HG03342 (cell line): Measurements from ENCODE around the gene TBX6.

Experiments used
- ATAC-seq: cut with Tn5 transposase; IDR thresholded peaks from one replicate; pipeline ENCODE4 v1.9.1; 2021; ENCODE audit warnings: mild to moderate bottlenecking, moderate library complexity; ENCODE audit not compliant: unreplicated experiment

Gene TBX6

DNA sequence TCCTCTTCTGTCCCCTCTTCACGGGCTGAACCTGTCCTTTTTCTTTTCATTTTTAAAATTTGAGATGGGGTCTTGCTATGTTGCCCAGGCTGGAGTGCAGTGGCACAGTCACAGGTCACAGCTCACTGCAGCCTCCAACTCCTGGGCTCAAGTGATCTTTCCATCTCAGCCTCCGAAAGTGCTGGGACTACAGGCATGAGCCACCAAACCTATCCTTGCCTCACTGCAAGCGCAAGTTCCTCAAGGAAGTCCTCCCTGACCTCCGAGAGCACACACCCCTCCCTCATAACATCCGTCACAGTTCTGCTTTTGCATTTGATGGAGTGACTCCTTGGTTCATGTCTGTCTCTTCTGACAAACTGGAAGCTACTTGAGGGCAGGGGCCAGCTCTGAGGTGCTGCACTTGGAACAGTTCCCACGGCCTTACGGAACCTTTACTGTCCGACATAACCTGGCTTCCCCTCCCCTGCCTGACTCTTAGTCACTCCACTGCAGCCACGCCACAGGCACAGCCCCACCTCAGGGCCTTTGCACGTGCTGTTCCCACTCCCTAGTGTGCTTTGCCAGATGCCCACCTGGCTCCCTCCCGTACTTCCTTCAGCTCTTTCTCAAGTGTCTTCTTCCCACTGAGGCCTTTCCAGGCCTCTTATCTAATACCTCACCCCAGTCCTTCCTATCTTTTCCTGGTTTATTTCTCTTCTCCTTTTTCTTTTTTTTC lies 4.4 kb downstream of the TBX6 start:
- no peak for ATAC-seq

- ATAC-seq: no peak
Observed at GRCh38 chr16:30086291-30087140, 5.2 kb downstream of the TBX6 start.

GRCh38 chr16:30085820-30086219 lies 5.9 kb downstream of the TBX6 start:
- no peak for ATAC-seq

DNA sequence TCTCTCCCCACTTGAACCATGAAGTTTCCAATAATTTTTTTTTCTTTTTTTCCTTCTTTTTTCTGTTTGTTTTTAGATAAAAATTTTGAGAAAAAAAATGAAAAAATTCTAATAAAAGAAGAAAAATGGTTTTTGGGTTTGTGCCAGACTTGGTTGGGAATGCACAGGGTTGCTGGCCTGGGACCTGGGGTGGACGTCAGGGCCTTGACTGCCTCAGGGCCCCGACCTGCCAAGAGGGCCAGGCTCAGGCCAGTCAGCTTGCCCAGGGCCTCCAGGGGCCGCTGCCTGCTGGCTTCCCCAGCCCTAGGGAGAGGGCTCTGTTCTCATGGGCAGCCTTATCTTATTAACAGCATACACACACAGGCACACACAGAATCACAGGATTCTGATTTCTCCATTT lies 6.5 kb downstream of the TBX6 start:
- no peak for ATAC-seq

DNA sequence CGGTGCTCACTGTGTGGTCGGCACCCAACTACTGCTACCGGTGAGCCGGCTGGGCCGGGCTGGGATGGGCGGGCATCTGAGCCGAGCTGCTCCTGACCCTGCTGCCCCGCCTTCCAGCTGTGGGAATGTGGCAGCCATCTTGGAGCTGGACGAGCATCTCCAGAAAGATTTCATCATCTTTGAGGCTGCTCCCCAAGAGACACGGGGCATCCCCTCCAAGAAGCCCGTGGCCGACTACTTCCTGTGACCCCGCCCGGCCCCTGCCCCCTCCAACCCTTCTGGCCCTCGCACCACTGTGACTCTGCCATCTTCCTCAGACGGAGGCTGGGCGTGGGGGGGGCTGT lies 6.9 kb downstream of the TBX6 start:
- ATAC-seq: no peak

- ATAC-seq: no peak
Observed at GRCh38 chr16:30084096-30084815, 7.5 kb downstream of the TBX6 start.

DNA sequence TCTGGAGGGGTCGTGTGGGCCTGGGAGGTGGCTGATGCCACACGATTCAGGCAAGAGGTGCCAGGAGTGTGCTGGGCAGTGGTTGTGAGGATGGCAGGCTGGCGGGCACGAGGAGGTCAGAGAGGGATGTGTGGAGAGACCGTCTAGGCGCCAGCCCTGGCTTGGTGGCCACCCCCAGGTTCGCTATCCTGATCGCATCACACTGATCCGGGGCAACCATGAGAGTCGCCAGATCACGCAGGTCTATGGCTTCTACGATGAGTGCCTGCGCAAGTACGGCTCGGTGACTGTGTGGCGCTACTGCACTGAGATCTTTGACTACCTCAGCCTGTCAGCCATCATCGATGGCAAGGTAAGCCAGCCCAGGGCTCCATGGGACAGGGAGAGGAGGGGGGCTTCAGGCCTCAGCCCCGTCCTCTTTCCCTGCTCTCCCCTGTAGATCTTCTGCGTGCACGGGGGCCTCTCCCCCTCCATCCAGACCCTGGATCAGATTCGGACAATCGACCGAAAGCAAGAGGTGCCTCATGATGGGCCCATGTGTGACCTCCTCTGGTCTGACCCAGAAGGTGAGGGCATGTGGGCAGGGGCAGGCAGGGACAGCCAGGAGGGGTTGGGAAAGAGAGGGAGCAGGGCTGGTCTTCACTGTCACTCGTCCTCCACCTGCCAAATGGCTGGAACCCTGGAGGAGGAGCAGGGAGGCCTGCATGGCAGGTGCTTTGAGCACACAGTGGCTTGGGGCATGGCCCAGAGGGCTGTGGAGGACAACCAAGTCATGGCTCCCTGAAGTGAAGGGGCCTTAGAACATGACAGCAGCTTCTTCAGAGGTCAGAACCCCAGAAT lies 8.3 kb downstream of the TBX6 start:
- no peak for ATAC-seq

DNA sequence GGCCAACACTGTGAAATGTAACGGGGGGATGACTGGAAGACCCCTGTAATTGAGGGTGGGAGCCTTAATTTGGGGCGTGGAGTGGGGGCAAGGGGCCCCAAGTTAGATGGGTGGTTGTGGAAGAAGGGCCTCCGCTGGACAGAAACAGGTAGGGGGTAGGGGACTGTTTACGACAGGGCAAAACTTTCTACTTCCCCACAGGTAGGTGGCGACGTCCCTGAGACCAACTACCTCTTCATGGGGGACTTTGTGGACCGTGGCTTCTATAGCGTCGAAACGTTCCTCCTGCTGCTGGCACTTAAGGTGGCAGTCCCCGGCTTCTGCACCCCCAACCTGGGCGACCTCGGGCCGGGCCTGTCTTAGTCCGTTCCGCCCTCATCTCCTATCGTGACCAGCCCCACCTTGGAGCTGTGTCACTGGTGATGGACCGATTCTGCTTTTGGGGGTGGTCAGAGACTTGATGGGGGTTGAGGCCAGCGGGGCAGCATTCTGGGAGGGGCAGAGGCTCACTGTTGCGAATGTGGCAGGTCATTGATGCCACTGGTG lies 9.1 kb downstream of the TBX6 start:
- ATAC-seq: no peak

- ATAC-seq: no peak
Observed at GRCh38 chr16:30079480-30079879, 12.2 kb downstream of the TBX6 start.

- no peak for ATAC-seq
Observed at GRCh38 chr16:30078744-30079143, 13.0 kb downstream of the TBX6 start.

DNA sequence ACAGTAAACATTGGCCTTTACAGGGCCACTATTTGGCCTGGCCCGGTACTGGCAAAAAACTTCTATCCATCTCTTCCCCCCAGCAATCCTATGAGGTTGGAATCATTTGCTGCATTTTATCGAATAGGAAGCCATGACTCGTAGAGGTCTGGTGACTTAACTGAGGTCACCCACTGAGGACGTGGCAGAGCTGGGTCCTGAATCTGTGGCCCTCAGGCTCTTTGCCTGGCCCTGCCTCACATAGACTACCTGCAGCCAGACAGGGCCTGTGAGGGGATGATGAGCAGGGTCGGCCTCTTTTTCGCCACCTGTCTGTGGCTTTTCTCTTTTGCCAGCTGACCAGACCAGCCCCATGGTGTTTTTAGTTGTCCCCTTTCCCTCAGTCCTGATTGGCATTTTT lies 14.1 kb downstream of the TBX6 start:
- ATAC-seq: no peak

GRCh38 chr16:30076276-30076791 lies 15.4 kb downstream of the TBX6 start:
- peak; percentile 25 for ATAC-seq

- ATAC-seq: peak; percentile 65
Observed at GRCh38 chr16:30075503-30076275, 16.0 kb downstream of the TBX6 start, which contains the start of gene PPP4C. TSS of gene PPP4C (plus strand) at chr16:30075994. CDS start at chr16:30076378, 384 bp downstream.

- no peak for ATAC-seq
Observed at GRCh38 chr16:30070490-30070889, 21.2 kb downstream of the TBX6 start.

DNA sequence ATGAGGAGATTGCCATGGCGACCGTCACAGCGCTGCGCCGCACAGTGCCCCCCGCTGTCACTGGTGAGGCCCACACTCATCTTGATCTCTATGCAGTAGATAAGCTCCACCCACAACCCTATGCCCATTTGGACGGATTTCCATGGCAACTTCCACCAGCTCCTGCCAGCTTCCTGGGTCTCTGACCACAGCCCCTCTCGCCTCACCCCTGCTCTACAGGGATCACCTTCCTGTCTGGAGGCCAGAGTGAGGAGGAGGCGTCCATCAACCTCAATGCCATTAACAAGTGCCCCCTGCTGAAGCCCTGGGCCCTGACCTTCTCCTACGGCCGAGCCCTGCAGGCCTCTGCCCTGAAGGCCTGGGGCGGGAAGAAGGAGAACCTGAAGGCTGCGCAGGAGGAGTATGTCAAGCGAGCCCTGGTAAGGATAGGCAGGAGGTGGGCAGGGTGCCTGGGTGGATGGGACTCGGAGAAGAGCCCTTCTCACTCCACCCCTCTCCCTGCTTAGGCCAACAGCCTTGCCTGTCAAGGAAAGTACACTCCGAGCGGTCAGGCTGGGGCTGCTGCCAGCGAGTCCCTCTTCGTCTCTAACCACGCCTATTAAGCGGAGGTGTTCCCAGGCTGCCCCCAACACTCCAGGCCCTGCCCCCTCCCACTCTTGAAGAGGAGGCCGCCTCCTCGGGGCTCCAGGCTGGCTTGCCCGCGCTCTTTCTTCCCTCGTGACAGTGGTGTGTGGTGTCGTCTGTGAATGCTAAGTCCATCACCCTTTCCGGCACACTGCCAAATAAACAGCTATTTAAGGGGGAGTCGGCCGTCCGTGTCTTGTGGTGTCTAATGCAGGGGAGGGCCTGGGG lies 21.9 kb downstream of the TBX6 start:
- no peak for ATAC-seq

GRCh38 chr16:30068750-30069610 lies 22.7 kb downstream of the TBX6 start:
- ATAC-seq: no peak

DNA sequence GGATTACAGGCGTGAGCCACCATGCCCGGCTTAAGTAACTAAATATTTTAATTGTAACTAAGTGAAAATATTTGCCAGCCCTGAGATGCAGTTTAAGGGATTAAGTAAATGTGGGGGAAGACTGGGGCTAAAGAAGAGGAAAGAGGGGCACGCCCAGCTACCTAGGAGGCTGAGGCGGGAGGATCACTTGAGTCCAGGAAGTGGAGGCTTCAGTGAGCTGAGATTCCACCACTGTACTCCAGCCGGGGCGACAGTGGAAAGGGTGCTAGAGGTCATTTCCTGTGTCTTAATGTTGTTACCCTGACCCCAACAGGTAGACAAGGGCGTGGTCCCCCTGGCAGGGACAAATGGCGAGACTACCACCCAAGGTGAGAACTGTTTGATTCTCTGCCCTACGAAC lies 23.4 kb downstream of the TBX6 start:
- ATAC-seq: no peak

DNA sequence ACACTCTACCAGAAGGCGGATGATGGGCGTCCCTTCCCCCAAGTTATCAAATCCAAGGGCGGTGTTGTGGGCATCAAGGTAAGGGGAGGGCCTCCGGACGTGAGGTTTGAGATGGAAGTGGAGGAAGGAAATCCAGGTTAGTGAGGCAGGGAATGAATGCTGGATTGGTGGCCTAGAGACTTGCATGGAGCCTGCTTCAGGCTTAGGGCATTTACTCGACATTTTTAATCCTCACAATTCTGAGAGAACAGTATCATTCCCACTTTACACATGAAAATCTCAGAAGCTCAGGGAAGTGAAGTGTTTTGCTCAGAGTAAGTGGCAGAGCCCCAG lies 24.2 kb downstream of the TBX6 start:
- ATAC-seq: no peak
